Thyroid gland (tissue), 4 donors: ENCODE data around the gene MSLN. TPM values are rescaled to one million over a fixed set of nuclear protein-coding genes. Genes with fewer than 3 reads are reported as not detected.

Experiments used
- DNase-seq, 2 donors: peaks; one replicate each; pipeline ENCODE4 v3.0.0-alpha.2; 2019
- H3K27ac ChIP-seq, 3 donors: fragments of 200-600 bp; sonication (generic); 1 replicate in 2 of 3; 2 replicates in 1 of 3; pipeline ENCODE4 v1.5.1; 2016 to 2019; ENCODE audit warnings: mild to moderate bottlenecking in 1 of 3, moderate library complexity in 1 of 3
- H3K27me3 ChIP-seq: fragments of 200-600 bp; sonication (generic); one replicate; pipeline ENCODE4 v1.5.1; 2019
- H3K36me3 ChIP-seq, 2 donors: fragments of 200-600 bp; sonication (generic); one replicate each; pipeline ENCODE4 v1.5.1; 2016 to 2019
- H3K4me1 ChIP-seq, 2 donors: fragments of 200-600 bp; sonication (generic); one replicate each; pipeline ENCODE4 v1.5.1; 2017 to 2019
- H3K4me3 ChIP-seq, 3 donors: fragments of 200-600 bp; sonication (generic); replicated peaks in 1 of 3; 1 replicate in 2 of 3; 2 replicates in 1 of 3; pipeline ENCODE4 v1.5.1; 2016; ENCODE audit warnings: mild to moderate bottlenecking in 1 of 3
- H3K9me3 ChIP-seq: fragments of 200-600 bp; sonication (generic); one replicate; pipeline ENCODE4 v1.5.1; 2017
- POLR2A ChIP-seq, 2 donors: fragments of 450-650 bp; IDR thresholded peaks; one replicate each; pipeline ENCODE4 v1.6.1; 2017; ENCODE audit warnings: antibody characterized with exemption in 2 of 2, mild to moderate bottlenecking in 2 of 2, moderate library complexity in 1 of 2
- WGBS, 2 donors: methylation state at CpG; one replicate each; pipeline ENCODE4 v1.1.5; 2017; 5-methylcytosine and 5-hydroxymethylcytosine counted together
- intact Hi-C: fragments of 100-400 bp; cut with DNase I; formaldehyde crosslinking; loops from one replicate; pipeline ENCODE4 v1.15.1; 2023
- total RNA-seq, 4 donors: library from RNA; depleted of rRNA; stranded (reverse); fragments of >200 nt; gene quantifications; one replicate each; pipeline ENCODE4 v1.2.3, GENCODE V29; 2016
- TF ChIP-seq, protein P1 (sequence below), 6 experiments: fragments of 200-600 bp in 3 of 6; fragments of 450-650 bp in 3 of 6; sonication (generic) in 3 of 6; IDR thresholded peaks; one replicate each; pipeline ENCODE4 v1.5.1; 2016 to 2019; ENCODE audit warnings: antibody characterized with exemption in 6 of 6, mild to moderate bottlenecking in 2 of 6, inconsistent platforms in 1 of 6, moderate library complexity in 1 of 6

MSLN gene
- total RNA-seq, 4 donors from 2014 or later, result not detected

DNA sequence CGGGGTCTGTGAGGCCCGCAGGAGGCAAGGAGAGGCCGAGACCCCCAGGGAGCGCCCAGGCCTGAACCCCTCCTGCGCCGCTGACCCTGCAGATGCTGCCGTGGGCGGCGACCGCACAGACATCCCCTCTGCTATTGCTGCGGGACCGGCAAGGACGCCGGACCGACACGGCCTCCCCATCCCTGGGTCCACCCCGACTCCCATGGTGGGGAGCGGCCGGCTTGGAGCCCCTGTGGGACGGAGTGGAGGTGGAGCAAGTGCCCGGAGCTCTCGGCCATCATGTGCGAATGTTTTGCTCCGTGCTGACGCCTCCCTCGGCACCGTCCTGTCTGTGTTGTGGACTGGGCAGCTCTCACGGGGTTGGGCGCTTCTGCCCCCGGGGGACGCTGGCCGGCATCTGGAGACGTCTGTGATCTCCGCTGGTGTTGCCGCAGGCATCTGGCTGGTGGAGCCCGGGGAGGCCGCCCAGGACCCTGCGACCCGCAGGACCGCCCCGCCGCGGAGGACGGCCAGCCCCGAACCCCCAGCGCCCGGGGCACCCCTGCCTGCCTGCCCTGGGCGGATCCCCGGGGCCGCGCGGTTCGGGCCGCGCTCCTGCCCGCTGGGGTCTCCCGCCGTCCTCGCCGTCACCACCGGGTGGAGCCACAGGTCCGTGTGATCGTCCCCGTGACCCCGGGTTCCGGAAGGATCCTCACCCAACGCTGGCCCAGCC lies 52.8 kb downstream of the MSLN start:
- H3K9me3 ChIP-seq, result no peaks in the 10 kb centered on the region
- no peak overlapping the region for H3K27ac ChIP-seq
- 0 to 19% methylated on average over 9 to 22 of the region's 67 CpGs for WGBS, 2 donors
- peaks cover 5 to 13% of the 10 kb centered on the region in 2 donors for H3K4me1 ChIP-seq
- H3K36me3 ChIP-seq, result no peaks in the 10 kb centered on the region
- intact Hi-C loops, result loop anchor here (5.0 kb wide), 1 partner anchor 244 kb away; no protein-coding TSS in a partner anchor
- H3K4me3 ChIP-seq, result no peak overlapping the region
- peaks cover 12% of the 10 kb centered on the region for H3K27me3 ChIP-seq
- peak; percentile 35 to 39 for DNase-seq
- TF ChIP-seq, protein P1, sequence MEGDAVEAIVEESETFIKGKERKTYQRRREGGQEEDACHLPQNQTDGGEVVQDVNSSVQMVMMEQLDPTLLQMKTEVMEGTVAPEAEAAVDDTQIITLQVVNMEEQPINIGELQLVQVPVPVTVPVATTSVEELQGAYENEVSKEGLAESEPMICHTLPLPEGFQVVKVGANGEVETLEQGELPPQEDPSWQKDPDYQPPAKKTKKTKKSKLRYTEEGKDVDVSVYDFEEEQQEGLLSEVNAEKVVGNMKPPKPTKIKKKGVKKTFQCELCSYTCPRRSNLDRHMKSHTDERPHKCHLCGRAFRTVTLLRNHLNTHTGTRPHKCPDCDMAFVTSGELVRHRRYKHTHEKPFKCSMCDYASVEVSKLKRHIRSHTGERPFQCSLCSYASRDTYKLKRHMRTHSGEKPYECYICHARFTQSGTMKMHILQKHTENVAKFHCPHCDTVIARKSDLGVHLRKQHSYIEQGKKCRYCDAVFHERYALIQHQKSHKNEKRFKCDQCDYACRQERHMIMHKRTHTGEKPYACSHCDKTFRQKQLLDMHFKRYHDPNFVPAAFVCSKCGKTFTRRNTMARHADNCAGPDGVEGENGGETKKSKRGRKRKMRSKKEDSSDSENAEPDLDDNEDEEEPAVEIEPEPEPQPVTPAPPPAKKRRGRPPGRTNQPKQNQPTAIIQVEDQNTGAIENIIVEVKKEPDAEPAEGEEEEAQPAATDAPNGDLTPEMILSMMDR (IDR thresholded peaks at IDR 0.05), result peak in 5 of 6 experiments; percentile 15 to 66 (median 34)
- no peak for TF ChIP-seq POLR2A (IDR thresholded peaks at IDR 0.05)

DNA sequence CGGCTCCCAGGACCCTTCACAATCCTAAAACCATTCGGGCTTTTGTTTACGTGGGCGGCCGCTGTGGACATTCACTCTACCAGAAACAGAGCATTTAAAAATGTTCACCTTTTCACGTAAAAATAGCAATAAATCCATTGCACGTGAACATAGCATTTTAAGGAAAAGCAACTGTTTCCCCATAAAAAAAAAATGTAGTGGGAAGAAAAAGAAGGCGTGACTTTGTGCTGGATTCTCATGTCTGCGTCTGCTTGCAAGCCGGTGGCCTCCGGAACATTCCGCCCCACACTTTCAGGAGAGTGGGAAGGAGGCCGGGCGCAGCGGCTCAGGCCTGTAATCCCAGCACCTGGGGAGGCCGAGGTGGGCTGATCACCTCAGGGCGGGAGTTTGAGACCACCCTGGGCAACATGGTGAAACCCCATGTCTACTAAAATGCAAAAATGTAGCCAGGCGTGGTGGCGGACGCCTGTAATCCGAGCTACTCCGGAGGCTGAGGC lies 53.4 kb downstream of the MSLN start:
- intact Hi-C loops, result loop anchor here (5.0 kb wide), 1 partner anchor 243 kb away; no protein-coding TSS in a partner anchor
- H3K9me3 ChIP-seq, result no peaks in the 10 kb centered on the region
- DNase-seq, result no peak
- WGBS, 2 donors, result 59 to 65% methylated on average over 21 to 22 of the region's 22 CpGs
- no peak overlapping the region for H3K27ac ChIP-seq
- peaks cover 0 to 10% of the 10 kb centered on the region in 2 donors for H3K4me1 ChIP-seq
- TF ChIP-seq POLR2A (IDR thresholded peaks at IDR 0.05), result no peak
- TF ChIP-seq, protein P1 (IDR thresholded peaks at IDR 0.05), result peak in 1 of 6 experiments; percentile 5
- peaks cover 13% of the 10 kb centered on the region for H3K27me3 ChIP-seq
- H3K36me3 ChIP-seq, result no peaks in the 10 kb centered on the region
- H3K4me3 ChIP-seq, result no peak overlapping the region

DNA sequence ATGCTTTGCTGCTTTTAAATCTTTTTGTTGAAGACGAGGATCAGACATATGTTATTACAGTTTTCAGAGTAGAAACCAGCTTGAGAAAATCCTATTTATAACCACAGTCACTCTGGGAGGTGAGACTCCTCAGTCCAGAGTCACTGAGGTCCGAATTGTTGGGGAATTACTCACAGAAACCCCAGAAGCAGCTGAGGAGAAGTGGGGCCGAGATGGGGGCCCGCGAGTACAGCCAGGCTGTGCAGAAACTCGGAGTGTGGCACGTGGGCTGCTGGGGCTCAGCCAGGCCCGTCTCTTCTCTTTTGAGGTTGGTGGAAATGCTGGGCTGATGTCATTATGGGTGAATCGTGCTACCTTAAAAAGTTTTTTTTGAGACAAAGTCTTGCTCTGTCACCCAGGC lies 54.4 kb downstream of the MSLN start:
- DNase-seq, result no peak
- Histone ChIP-seq H3K9me3 (no peaks in the 10 kb centered on the region), H3K4me1 (peaks cover 0 to 10% of the 10 kb centered on the region in 2 donors), H3K36me3 (no peaks in the 10 kb centered on the region), H3K4me3 (no peak overlapping the region), H3K27me3 (peaks cover 13% of the 10 kb centered on the region), H3K27ac (no peak overlapping the region)
- no peak for TF ChIP-seq POLR2A (IDR thresholded peaks at IDR 0.05)
- TF ChIP-seq, protein P1 (IDR thresholded peaks at IDR 0.05), result no peak
- WGBS, 2 donors, result 78 to 83% methylated on average over 9 of the region's 9 CpGs
- intact Hi-C loops, result loop anchor here (5.0 kb wide), 1 partner anchor 242 kb away; no protein-coding TSS in a partner anchor

DNA sequence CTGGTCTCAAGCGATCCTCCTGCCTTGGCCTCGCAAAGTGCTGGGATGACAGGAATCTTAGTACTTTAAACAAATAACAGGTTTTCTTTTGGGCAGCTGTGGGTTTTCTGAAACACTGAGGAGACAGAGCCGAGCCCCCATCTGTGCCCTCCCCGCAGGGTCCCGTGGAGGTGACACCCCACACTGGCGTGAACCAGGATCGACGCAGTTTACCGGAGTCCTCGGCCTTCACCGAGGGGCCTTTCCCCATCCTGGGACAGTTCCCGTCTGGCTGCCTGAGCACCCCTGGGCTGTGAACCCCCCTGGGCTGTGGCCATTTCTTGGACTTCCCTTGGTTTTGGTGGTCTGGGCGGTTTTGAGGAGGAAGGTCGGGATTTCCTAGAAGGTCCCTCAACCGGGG lies 55.3 kb downstream of the MSLN start:
- no peak overlapping the region for H3K4me3 ChIP-seq
- whole genome bisulfite sequencing, 2 donors, result 88 to 93% methylated on average over 14 to 15 of the region's 15 CpGs
- peaks cover 13% of the 10 kb centered on the region for H3K27me3 ChIP-seq
- H3K36me3 ChIP-seq, result no peaks in the 10 kb centered on the region
- TF ChIP-seq, protein P1 (IDR thresholded peaks at IDR 0.05), result no peak
- no peak for TF ChIP-seq POLR2A (IDR thresholded peaks at IDR 0.05)
- no peak for DNase-seq
- no peak overlapping the region for H3K27ac ChIP-seq
- intact Hi-C loops, result no loop called here
- no peaks in the 10 kb centered on the region for H3K9me3 ChIP-seq
- peaks cover 0 to 10% of the 10 kb centered on the region in 2 donors for H3K4me1 ChIP-seq
